Mucosa of gallbladder (tissue), 1 donor: ENCODE data around the gene ARVCF. TPM values are rescaled to one million over a fixed set of nuclear protein-coding genes. Genes with fewer than 3 reads are reported as not detected.

Experiments used
- DNase-seq: peaks from one replicate; pipeline ENCODE4 v3.0.0-alpha.2; 2020; ENCODE audit warnings: low spot score
- total RNA-seq: library from RNA; stranded (reverse); gene quantifications from one replicate; pipeline ENCODE4 v1.2.1, GENCODE V29; 2021
- donor health status: DM: no; HTN: no; CAD: no.

ARVCF gene
- total RNA-seq, 1 donor from 2014 or later: 44.3 TPM

- no peak for DNase-seq
Observed at GRCh38 chr22:20031732-20032406, 15.2 kb upstream of the ARVCF start.

DNA sequence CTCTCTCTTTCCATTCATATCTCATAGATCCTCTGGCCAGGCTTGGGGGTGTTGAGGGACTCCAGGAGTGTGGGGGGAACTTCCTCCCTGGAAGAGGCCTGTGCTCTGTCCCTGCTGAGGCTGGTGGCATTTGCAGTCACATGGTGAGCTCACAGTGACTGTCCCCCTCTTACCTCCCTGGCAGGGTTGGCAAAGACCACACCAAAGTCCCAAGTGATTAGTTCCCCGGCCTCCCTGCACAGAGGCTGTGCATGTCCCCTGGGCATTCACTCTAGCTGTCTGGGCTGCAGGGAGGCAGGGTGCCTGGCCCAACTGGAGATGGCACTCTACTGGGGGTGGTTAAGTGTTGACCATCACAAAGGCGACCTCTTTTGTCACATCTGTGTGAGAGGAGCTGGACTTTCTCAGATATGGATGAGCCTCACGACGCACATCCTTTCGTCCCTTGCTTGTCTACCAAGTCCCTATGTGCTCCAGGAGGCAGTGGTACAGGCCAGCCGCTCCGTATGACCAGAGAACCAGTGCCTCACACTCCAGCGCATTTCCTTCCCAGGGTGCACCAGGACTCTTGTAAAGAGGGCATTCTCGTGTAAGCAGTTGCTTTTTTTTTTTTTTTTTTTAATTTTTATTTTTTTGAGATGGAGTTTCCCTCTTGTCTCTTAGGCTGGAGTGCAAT is 13.1 kb upstream of the ARVCF start:
- no peak for DNase-seq

DNA sequence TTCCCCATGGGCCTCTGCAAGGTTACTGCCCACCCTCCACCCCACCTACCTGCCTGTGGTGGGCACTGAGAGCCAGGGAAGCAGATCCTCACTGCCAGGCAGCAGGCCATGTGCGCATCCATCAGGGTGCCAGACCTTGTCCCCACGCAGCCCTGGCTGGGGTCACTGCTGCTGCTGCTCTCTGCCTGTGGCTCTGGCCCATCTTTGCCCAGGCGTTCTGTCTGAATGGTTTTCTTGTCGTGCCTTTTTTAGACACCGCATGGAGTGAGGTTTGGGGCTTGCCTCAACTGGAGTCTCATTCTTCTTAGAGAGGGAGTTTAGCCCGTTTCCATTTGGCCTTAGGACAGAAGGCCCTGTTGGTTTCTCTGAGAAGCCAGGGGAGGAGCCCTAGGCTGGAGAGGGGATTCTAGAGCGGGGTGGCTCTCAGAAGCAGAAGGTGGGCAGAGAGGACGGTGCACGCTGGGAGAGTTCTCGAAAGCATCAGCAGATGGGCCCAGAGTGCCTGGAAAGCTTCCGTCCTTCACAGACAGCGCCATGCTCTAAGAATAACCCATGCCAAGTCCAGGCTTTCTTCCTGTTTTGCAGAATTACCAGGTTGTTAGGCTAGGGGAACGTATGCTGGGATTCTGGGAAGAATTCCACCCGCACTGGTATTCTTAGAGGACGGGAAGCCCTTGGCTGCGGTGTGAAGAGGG is 12.4 kb upstream of the ARVCF start:
- no peak for DNase-seq

GRCh38 chr22:20027966-20028854 is 11.6 kb upstream of the ARVCF start:
- no peak for DNase-seq

GRCh38 chr22:20026996-20027601 is 10.5 kb upstream of the ARVCF start:
- no peak for DNase-seq

GRCh38 chr22:20026204-20026908 is 9.7 kb upstream of the ARVCF start:
- no peak for DNase-seq

GRCh38 chr22:20025401-20026203 is 9.0 kb upstream of the ARVCF start:
- DNase-seq: no peak

DNA sequence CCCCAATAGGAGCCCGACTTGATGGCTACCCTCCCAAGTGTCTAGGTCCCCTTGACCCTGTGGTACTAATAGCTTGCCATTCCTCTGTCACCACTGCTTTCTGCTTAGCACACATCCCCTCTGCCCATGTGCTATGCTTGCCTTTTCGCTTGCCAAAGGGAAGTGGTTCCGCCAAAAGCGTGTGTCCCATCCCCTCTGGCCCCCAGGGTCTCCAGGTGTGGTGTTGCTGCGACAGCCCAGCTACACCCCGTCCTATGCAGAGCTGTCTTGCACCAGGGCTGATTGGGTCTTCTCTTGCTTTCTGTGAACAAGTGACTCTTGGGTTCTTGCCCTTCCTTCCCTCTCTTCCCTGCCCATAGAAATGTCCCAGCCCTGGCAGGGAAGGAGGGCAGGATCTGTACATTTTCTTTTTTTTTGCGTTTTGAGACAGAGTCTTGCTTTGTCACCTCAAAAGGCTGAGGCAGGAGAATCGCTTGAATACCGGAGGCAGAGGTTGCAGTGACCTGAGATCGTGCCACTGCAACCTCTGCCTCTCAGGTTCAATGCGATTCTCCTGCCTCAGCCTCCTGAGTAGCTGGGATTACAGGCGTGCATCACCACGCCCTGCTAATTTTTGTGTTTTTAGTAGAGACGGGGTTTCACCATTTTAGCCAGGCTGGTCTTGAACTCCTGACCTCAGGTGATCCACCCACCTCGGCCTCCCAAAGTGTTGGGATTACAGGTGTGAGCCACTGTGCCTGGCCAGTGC is 8.2 kb upstream of the ARVCF start:
- no peak for DNase-seq

DNA sequence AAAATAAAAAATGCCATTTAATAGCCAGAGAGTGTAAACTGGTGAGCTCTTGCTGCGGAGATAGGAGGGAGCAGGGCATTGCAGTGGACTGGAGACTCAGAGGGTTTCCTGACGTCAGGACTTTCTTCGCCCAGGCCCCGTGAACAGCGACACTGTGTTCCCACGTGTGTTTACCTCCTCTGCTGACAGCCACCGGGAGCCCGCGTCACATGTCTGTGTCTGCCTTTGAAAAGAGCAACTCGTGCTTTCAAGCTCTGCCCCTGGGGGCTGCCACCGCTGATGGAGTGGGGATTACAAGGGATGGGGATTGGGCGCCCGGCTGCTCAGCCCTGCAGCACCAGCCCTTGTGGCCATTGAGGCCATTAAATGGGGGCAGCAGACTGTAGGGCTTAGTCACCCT is 7.6 kb upstream of the ARVCF start:
- no peak for DNase-seq

DNA sequence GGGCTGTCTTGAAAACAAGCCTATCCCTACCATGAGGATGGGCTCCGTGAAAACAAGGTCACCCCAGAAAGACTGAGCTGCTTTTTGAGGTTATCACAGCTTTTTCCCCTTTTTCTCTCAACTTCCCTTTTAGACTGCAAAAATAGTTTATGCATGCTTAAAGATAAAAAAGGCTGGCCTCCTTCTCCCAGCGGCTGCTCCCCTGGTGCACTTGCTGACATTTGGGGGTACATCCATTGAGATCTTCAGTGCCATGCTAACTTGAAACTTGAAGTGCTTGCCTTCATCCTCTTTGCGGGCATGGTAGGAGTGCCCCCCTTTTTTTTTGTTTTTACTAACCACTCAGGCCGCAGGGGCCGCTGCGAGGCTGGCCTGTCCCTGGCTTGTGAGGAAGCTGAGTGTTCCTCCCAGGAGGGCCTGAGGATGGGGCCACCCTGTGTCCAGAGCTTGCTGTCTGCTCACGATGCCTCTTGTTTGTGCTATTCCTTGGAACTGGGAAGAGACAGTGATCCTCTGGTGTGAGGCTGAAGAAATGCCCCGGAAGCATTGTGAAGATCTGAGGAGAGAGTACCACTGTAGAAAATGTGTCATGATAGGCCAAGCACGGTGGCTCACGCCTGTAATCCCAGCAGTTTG is 6.5 kb upstream of the ARVCF start:
- DNase-seq: no peak

GRCh38 chr22:20022231-20022977 is 5.8 kb upstream of the ARVCF start:
- DNase-seq: no peak

GRCh38 chr22:20021196-20022181 is 4.9 kb upstream of the ARVCF start:
- peak; percentile 64 for DNase-seq

GRCh38 chr22:20020533-20021195 is 4.0 kb upstream of the ARVCF start, which contains the start of gene TANGO2:
TANGO2 (plus strand) TSS chr22:20021110; CDS start chr22:20036799, 15,689 bp downstream.
- DNase-seq: peak; percentile 96

DNA sequence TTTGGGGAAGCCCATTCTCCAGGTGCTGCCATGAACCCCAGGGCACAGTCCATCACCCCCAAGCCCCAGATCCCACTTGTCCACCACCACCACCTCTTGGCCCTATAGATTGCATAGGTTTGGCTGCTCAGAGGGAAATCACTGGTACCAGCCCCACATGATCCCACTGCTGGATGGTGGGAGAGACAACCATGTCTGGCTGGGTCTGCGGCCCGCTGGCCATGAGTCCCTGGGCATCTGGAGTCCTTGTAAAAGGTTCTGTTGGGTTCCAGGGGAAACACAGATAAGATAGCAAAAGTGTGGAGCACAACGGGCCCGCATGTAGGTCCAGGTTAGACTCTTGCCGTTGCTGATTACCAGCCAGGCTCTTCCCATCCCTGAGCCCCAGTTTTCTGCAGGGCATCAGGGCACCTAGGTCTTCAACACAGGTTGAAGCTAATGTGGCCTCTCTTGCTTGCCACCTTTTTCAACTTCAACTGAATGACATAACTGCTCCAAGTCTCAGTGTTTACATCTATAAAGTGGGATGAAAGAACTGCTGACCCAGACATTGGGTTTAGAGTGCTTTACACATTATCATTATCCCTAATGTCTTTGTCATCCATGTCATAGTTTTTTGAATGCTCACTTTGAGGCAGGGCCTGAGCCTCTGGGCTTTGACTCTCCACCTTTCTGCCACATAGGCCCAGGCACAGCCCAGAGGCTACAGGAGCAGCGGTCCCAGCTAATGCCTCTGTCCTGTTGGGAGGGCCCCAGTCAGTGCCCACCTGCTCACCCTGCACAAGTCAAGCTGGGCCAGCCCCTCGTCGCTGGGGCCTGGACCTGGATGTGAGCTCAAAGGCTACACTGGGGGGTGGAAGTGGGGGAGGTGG is 3.3 kb upstream of the ARVCF start:
- no peak for DNase-seq

DNA sequence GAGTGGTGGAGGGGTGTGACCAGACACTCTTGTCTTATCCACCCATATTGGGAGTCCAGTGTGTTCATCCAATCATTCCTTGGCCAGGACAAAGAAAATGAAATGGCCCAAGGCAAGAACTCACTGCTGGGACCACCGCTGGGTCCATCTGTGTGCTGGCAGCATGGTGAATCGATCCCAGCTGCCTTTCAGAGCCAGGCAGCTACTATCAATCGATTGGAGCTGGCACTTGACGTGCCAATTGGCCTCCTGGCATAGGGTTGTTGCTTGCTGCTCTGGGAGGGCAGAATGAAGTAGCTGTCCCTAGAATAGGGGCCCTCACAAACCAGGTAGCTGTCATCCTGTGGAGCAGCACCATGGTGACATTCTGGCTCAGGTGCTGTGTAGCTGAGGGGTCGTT is 1.4 kb upstream of the ARVCF start:
- no peak for DNase-seq
